Activated T-helper 2 cell treated with anti-CD3 and anti-CD28 coated beads, Interferon-gamma antibody, Interleukin-2, Interleukin-4, amounts not matched to agents 10 μg/mL and 5 μg/mL and 100 μg/mL, durations not matched to agents 14 hours and 24 hours and 36 hours (primary cell): Measurements from ENCODE around the gene HIVEP1. TPM values are rescaled to one million over a fixed set of nuclear protein-coding genes. Genes with fewer than 3 reads are reported as not detected.

Experiments used
- DNase-seq: peaks from one replicate; pipeline ENCODE4 v3.0.0; 2021; ENCODE audit warnings: low spot score
- H3K27ac Mint-ChIP-seq: one replicate; pipeline ENCODE4 v1.8.0; 2021; ENCODE audit warnings: mixed read lengths
- H3K27me3 Mint-ChIP-seq: one replicate; pipeline ENCODE4 v1.8.0; 2021; ENCODE audit warnings: low read depth, mixed read lengths
- H3K36me3 Mint-ChIP-seq: one replicate; pipeline ENCODE4 v1.8.0; 2021; ENCODE audit warnings: low read depth, mixed read lengths
- H3K4me1 Mint-ChIP-seq: one replicate; pipeline ENCODE4 v1.8.0; 2021; ENCODE audit warnings: low read depth, mixed read lengths
- H3K4me3 Mint-ChIP-seq: one replicate; pipeline ENCODE4 v1.8.0; 2021; ENCODE audit warnings: low read depth, mild to moderate bottlenecking, moderate library complexity, mixed read lengths
- H3K9me3 Mint-ChIP-seq: one replicate; pipeline ENCODE4 v1.8.0; 2021; ENCODE audit warnings: mixed read lengths
- intact Hi-C: fragments of 100-400 bp; cut with micrococcal nuclease; formaldehyde crosslinking; loops from one replicate; pipeline ENCODE4 v1.15.1; 2023
- total RNA-seq: library from RNA; stranded (reverse); gene quantifications from 2 replicates; pipeline ENCODE4 v1.2.3, GENCODE V29; 2022

HIVEP1 gene
- total RNA-seq, 1 donor from 2014 or later, result 63.8 TPM

DNA sequence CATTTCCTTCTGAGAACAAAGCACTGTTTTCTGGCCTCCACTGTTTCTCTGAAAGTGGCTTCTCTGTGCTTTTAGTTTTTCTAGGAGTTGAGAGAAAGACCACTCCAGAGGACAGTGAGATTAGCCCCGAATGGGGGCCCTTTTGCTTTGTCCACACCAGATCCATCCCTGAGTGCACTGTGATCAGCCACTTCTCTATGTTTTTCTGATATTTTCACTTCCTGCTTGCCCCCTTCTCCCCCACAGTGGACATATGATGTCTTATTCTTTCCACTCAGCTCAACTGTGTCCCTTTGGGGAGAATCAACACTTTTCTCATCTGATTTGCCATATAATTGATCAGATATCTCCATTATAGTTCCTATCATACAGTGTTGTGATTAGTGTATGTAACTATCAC, 35.6 kb upstream of the HIVEP1 start:
- no peak for DNase-seq
- intact Hi-C loops, result loop anchor here (5.0 kb wide), 2 partner anchors 36 to 249 kb away; partner anchors contain the start of gene HIVEP1
- Mint-ChIP-seq H3K4me1 (peaks cover 24% of the 10 kb centered on the region), H3K27me3 (peaks cover 4% of the 10 kb centered on the region), H3K27ac (no peak overlapping the region), H3K4me3 (no peak overlapping the region), H3K36me3 (no peaks in the 10 kb centered on the region), H3K9me3 (no peaks in the 10 kb centered on the region)

DNA sequence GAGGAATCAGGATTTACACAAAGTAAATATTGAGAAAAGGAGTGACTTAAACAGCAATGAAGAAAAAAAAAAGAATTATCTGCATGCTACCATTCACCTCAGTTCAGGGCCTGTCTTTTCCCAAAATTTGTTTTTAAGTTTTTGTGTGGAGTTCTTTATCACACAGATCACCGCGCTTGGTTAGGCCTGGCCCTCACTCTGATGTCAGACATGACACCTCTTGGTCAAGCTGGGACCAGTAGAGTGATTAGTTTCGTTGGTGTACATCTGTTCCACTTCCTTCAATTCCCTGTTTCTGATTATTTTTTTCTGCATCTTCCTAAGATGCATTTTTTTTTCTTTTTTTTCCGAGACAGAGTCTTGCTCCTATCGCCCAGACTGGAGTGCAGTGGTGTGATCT, 34.9 kb upstream of the HIVEP1 start:
- no peak for DNase-seq
- intact Hi-C loops, result loop anchor here (5.0 kb wide), 2 partner anchors 35 to 250 kb away; partner anchors contain the start of gene HIVEP1
- H3K9me3 Mint-ChIP-seq, result no peaks in the 10 kb centered on the region
- peaks cover 24% of the 10 kb centered on the region for H3K4me1 Mint-ChIP-seq
- H3K4me3 Mint-ChIP-seq, result no peak overlapping the region
- H3K27ac Mint-ChIP-seq, result no peak overlapping the region
- no peaks in the 10 kb centered on the region for H3K36me3 Mint-ChIP-seq
- H3K27me3 Mint-ChIP-seq, result peaks cover 4% of the 10 kb centered on the region

DNA sequence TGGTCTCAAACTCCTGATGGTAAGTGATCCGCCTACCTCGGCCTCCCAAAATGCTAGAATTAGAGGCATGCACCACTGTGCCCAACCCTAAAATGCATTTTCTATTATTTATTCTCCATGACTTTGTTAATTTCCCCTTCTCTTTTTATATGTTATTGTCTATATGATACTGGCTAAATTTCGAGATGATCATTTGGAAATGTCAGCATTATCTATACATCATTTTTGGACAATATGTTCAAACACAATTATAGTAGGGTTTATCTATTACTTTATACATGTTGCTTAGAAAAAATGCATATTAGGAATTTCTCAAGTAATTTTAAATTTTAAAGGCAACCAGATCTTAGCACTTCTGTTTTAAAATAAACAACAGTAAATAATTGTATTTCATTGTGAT, 34.4 kb upstream of the HIVEP1 start:
- H3K9me3 Mint-ChIP-seq, result no peaks in the 10 kb centered on the region
- DNase-seq, result no peak
- H3K4me1 Mint-ChIP-seq, result peaks cover 24% of the 10 kb centered on the region
- H3K27me3 Mint-ChIP-seq, result peaks cover 4% of the 10 kb centered on the region
- no peaks in the 10 kb centered on the region for H3K36me3 Mint-ChIP-seq
- no peak overlapping the region for H3K4me3 Mint-ChIP-seq
- intact Hi-C loops, result loop anchor here (5.0 kb wide), 2 partner anchors 35 to 250 kb away; partner anchors contain the start of gene HIVEP1
- H3K27ac Mint-ChIP-seq, result no peak overlapping the region

DNA sequence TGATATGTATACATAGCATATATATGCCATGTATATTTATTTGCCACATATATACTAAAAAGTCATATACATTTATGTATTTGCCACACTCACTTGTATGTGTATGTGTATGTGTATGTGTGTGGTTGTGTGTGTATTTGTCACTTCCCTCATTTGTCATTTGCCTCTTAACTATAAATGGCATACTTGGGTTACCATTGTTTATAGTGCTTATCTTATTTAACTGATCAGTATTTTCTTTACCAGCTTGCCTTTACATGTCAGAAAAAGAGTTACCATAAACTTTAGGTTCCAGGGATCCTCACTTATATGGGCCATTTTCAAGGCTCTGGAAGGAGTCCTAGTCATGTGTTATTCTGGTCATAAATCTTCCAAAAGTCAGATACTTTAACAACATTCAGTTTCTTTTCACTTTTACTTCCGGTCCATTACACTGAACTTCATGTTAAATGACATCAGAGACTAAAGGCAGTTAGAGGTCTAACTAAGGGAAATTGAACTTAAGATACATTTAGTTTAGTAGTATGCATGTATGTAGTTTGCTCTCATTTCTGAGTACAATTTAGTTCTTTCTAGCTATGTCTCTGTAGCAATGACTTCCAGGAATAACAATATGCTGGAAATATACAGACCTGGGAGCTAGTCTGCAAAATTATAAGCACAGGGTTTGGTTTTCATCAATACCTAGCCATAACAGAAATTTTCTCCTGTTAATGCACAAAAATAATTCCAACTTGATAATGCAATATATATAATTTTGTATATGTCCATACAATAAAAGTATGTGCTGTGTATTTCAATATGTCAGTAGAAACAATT, 33.7 kb upstream of the HIVEP1 start:
- intact Hi-C loops, result loop anchor here (5.0 kb wide), 2 partner anchors 34 to 251 kb away; partner anchors contain the start of gene HIVEP1

DNA sequence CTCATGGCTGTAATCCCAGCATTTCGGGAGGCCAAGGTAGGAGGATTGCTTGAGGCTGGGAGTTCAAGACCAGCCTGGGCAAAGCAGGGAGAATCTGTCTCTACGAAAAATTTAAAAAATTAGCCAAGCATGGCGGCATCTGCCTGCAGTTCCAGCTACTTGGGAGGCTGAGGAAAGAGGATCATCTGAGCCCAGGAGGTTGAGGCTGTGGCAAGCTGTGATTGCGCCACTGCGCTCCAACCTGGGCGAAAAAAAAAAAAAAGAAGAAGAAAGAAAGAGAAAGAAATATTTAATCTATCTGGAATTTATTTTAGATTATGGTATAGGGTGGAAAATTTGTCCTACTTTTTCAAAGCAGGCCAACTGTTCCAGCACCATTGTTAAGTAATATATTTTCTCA, 32.2 kb upstream of the HIVEP1 start:
- peaks cover 31% of the 10 kb centered on the region for H3K4me1 Mint-ChIP-seq
- no peaks in the 10 kb centered on the region for H3K36me3 Mint-ChIP-seq
- intact Hi-C loops, result loop anchor here (5.0 kb wide), 2 partner anchors 32 to 253 kb away; partner anchors contain the start of gene HIVEP1
- H3K9me3 Mint-ChIP-seq, result no peaks in the 10 kb centered on the region
- H3K27me3 Mint-ChIP-seq, result peaks cover 8% of the 10 kb centered on the region
- no peak overlapping the region for H3K27ac Mint-ChIP-seq
- H3K4me3 Mint-ChIP-seq, result no peak overlapping the region
- no peak for DNase-seq

More for the DNA sequence above, 33.7 kb upstream of the HIVEP1 start:
- H3K9me3 Mint-ChIP-seq, result no peaks in the 10 kb centered on the region
- H3K27ac Mint-ChIP-seq, result peak overlapping the region; percentile 79
- H3K4me3 Mint-ChIP-seq, result peak overlapping the region; percentile 11
- H3K4me1 Mint-ChIP-seq, result peaks cover 27% of the 10 kb centered on the region
- H3K36me3 Mint-ChIP-seq, result no peaks in the 10 kb centered on the region
- no peak for DNase-seq
- H3K27me3 Mint-ChIP-seq, result peaks cover 4% of the 10 kb centered on the region

DNA sequence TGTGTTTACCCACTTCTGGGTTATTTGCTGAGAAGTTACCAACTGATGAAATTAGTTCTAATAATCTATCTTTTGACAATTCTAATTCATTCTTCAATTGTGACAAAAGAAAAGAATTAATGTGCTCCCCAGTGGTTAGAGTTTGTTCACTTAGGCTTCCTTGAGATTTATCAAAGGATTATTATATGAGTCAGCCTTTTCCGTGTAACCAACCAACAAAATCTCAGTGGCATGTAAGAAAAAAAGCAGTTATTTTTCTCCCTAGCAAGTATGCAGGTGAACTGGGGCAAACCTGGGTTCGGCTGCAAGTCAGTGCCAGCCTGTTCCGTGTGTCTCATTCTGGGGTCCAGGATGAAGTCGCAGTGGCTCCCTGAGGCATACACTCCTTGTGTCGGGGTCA, 28.8 kb upstream of the HIVEP1 start:
- intact Hi-C loops, result no loop called here
- Mint-ChIP-seq H3K4me1 (peaks cover 15% of the 10 kb centered on the region), H3K4me3 (no peak overlapping the region), H3K27ac (no peak overlapping the region), H3K9me3 (no peaks in the 10 kb centered on the region), H3K36me3 (no peaks in the 10 kb centered on the region), H3K27me3 (peaks cover 8% of the 10 kb centered on the region)
- no peak for DNase-seq

DNA sequence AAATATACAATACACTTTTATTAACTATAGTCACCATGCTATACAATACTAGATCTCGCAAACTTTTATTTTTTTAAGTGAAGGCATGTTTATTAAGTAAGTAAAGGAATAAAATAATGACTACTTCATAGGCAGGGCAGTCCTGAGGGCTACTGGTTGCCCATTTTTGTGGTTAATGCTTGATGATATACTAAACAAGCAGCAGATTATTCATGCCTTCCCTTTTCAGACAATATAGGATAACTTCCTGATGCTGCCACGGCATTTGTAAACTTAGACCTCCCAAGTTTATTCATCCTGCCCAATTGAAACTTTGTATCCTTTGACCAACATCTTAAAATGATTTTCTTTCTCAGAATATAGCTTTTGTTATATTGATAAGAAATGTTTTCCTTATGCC, 24.7 kb upstream of the HIVEP1 start:
- Mint-ChIP-seq H3K9me3 (no peaks in the 10 kb centered on the region), H3K36me3 (no peaks in the 10 kb centered on the region), H3K4me1 (peaks cover 16% of the 10 kb centered on the region), H3K27me3 (peaks cover 4% of the 10 kb centered on the region), H3K27ac (no peak overlapping the region), H3K4me3 (no peak overlapping the region)
- no peak for DNase-seq
- intact Hi-C loops, result no loop called here

DNA sequence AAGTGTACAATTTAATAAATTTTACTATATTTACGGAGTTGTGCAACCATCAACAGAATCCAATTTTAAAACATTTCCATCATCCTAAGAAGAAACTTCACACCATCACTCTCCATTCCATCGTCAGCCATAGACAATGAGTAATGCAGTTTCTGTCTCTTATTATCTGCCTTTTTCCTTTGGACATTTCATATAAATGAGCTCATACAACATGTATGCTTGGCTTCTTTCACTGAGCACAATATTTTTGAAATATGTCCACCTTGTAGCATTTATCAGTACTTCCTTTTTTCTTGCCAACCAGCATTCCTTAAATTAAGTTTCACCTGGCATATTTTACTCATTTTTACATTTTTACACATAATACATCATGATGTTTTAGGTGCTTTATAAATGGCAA, 22.7 kb upstream of the HIVEP1 start:
- intact Hi-C loops, result no loop called here
- Mint-ChIP-seq H3K27ac (no peak overlapping the region), H3K9me3 (no peaks in the 10 kb centered on the region), H3K36me3 (no peaks in the 10 kb centered on the region), H3K4me1 (peaks cover 8% of the 10 kb centered on the region), H3K27me3 (no peaks in the 10 kb centered on the region), H3K4me3 (no peak overlapping the region)
- no peak for DNase-seq

DNA sequence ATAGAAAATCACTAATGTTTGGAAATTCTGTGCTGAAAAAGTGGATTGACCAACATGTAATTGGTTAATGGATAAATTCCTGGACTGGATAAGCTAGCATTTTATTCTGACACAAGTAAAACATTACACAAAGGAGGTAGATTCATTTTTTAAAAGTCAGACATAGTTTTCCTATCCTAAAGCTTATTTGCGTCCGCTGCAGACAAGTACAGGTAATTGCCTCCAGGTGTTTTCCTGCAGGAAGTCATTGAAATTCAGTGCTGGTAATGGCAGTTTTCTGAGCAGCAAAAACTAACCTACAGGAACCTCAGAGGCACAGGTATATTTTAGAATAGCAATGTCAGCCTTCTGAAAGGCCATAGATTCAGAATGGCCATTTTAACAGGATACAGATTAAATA, 20.0 kb upstream of the HIVEP1 start:
- H3K27me3 Mint-ChIP-seq, result no peaks in the 10 kb centered on the region
- peaks cover 3% of the 10 kb centered on the region for H3K9me3 Mint-ChIP-seq
- no peak for DNase-seq
- peaks cover 16% of the 10 kb centered on the region for H3K4me1 Mint-ChIP-seq
- no peaks in the 10 kb centered on the region for H3K36me3 Mint-ChIP-seq
- intact Hi-C loops, result no loop called here
- no peak overlapping the region for H3K4me3 Mint-ChIP-seq
- H3K27ac Mint-ChIP-seq, result no peak overlapping the region

DNA sequence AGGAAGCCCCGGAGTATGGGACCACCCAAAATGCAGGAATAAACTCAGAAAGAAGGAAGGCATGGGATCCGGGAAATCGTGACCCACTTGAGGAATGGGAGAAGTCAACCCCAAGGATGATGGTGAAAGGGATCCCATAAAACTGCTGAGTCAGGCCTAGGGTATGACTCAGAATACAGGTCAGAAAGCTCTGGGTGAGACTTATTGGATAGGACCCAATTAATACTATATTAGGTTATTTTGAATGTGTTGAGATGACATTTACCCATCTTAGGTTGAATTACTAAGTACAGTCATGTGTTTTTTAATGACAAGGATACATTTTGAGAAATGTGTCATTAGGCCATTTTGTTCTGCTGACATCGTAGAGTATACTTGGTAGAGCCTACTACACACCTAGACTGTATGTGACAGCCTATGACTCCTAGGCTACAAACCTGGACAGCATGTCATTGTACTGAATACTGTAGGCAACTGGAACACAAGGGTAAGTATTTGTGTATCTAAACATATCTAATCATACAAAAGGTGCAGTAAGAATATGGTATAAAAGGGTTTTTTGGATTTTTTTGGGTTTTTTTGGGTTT, 17.1 kb upstream of the HIVEP1 start:
- DNase-seq, result no peak
- Mint-ChIP-seq H3K27ac (no peak overlapping the region), H3K4me1 (peaks cover 16% of the 10 kb centered on the region), H3K36me3 (no peaks in the 10 kb centered on the region), H3K4me3 (no peak overlapping the region), H3K9me3 (peaks cover 6% of the 10 kb centered on the region), H3K27me3 (no peaks in the 10 kb centered on the region)
- intact Hi-C loops, result no loop called here

DNA sequence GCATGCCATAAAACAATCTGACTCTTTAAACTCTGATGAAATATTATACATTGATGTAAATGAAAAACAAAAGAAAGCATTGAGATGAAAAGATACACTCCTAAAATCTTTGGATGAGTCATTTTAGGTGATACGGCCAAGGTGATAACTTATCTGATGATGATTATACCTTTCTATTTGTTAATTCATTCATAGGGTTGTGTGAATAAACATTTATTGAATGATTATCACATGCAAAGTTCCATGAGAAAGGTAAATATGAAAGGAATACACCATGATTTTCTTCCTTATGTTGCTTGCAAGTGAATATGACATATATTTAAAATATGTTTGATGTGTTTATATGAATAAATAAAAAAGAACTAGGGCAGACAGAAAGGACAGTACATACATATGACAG, 15.4 kb upstream of the HIVEP1 start:
- Mint-ChIP-seq H3K9me3 (peaks cover 6% of the 10 kb centered on the region), H3K36me3 (no peaks in the 10 kb centered on the region), H3K27me3 (no peaks in the 10 kb centered on the region), H3K27ac (no peak overlapping the region), H3K4me3 (no peak overlapping the region), H3K4me1 (peaks cover 26% of the 10 kb centered on the region)
- no peak for DNase-seq
- intact Hi-C loops, result no loop called here

DNA sequence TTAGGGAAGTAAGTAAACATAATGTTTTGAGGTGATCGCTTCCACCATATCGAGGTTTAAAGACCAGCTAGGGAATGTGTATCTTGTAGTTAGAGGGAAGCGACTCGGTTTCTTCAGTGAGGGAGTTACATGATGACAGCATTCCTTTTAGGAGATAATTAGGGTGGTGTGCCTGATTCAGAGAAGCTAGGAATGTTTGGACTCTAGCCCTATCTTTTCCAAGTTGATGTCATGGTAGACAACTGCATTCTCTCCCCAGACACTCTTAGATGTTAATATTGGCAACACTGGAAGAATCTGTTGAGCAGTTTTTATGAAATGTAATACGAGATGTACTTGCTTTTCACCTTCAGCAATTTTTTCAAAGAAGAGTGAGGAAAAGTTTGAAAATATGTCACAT, 12.9 kb upstream of the HIVEP1 start:
- intact Hi-C loops, result no loop called here
- Mint-ChIP-seq H3K4me1 (peaks cover 27% of the 10 kb centered on the region), H3K36me3 (no peaks in the 10 kb centered on the region), H3K9me3 (peaks cover 6% of the 10 kb centered on the region), H3K27ac (no peak overlapping the region), H3K27me3 (no peaks in the 10 kb centered on the region), H3K4me3 (no peak overlapping the region)
- no peak for DNase-seq

DNA sequence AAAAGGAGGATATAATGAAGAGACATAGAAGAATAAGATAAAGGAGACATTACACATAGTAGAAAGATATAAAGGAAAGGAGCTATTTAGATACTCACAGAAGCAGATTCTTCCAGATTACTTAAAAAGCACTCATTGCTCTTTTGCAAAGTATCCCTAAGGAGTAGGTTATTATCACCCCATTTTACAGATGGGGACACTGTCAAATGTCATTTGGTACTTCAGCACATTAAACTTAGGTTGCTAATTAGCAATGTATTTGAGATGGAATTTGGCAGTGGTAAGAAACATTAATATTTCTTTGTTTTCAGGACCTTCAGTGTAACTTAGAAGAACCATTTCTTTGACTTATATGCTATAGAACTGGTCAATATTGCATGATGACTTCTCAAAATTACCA, 11.9 kb upstream of the HIVEP1 start:
- H3K27ac Mint-ChIP-seq, result no peak overlapping the region
- intact Hi-C loops, result loop anchor here (1.0 to 10.0 kb wide), 3 partner anchors 8 to 345 kb away; no protein-coding TSS in a partner anchor
- peaks cover 4% of the 10 kb centered on the region for H3K9me3 Mint-ChIP-seq
- no peaks in the 10 kb centered on the region for H3K27me3 Mint-ChIP-seq
- DNase-seq, result no peak
- H3K36me3 Mint-ChIP-seq, result no peaks in the 10 kb centered on the region
- H3K4me3 Mint-ChIP-seq, result no peak overlapping the region
- peaks cover 25% of the 10 kb centered on the region for H3K4me1 Mint-ChIP-seq
